IMR-90 (cell line): ENCODE data around the gene MALT1. TPM values are rescaled to one million over a fixed set of nuclear protein-coding genes. Genes with fewer than 3 reads are reported as not detected.

ENCODE experiments used
- ATAC-seq: fragments of 200-7000 bp; cut with Tn5 transposase; 2 replicates; pipeline ENCODE4 v1.9.1; 2020; ENCODE audit warnings: low read depth, mild to moderate bottlenecking, moderate library complexity
- BruUV-seq: library from RNA; stranded (reverse); fragments of 400-500 nt; replicated peaks from 2 replicates; lab custom pipeline; 2021; lab: Mats Ljungman, UMichigan
- CTCF ChIA-PET: fragments of 300-600 bp; formaldehyde crosslinking; extraction: SDS; loops from one replicate; lab custom pipeline; 2021; ENCODE audit warnings: antibody characterized with exemption; lab: Yijun Ruan, JAX
- POLR2A ChIA-PET: fragments of 300-600 bp; sonication (Branson Sonifier 250); formaldehyde crosslinking; loops from one replicate; lab custom pipeline; 2022; ENCODE audit warnings: antibody characterized with exemption; ENCODE audit not compliant: unreplicated experiment; lab: Charles Lee
- DNase-seq: peaks from one replicate; pipeline ENCODE4 v3.0.0; 2013
- H2AFZ ChIP-seq: replicated peaks from 2 replicates; pipeline ENCODE3; 2013; ENCODE audit warnings: low read length, mild to moderate bottlenecking; ENCODE audit not compliant: poor library complexity
- H2AK5ac ChIP-seq: 2 replicates; pipeline ENCODE4 v1.6.1; 2013; ENCODE audit warnings: low read depth, low read length, inconsistent platforms
- H2AK9ac ChIP-seq: replicated peaks from 2 replicates; pipeline ENCODE3; 2013; ENCODE audit warnings: mild to moderate bottlenecking, low read depth, low read length, moderate library complexity; ENCODE audit not compliant: poor library complexity
- H2BK120ac ChIP-seq: 2 replicates; pipeline ENCODE4 v1.6.1; 2013; ENCODE audit warnings: low read depth, low read length, inconsistent platforms
- H2BK15ac ChIP-seq: 3 replicates; pipeline ENCODE4 v1.6.1; 2013; ENCODE audit warnings: low read depth, low read length, inconsistent platforms
- H2BK20ac ChIP-seq: 2 replicates; pipeline ENCODE4 v1.6.1; 2013; ENCODE audit warnings: low read depth, mild to moderate bottlenecking, inconsistent platforms, low read length, moderate library complexity
- H2BK5ac ChIP-seq: 2 replicates; pipeline ENCODE4 v1.6.1; 2013; ENCODE audit warnings: mild to moderate bottlenecking, low read depth, low read length, inconsistent platforms; ENCODE audit not compliant: poor library complexity, severe bottlenecking
- H3K14ac ChIP-seq: replicated peaks from 2 replicates; pipeline ENCODE4 v1.6.1; 2013; ENCODE audit warnings: low read depth, low read length, inconsistent platforms
- H3K18ac ChIP-seq: 2 replicates; pipeline ENCODE4 v1.6.1; 2013; ENCODE audit warnings: low read depth, low read length, control low read depth
- H3K23ac ChIP-seq: 2 replicates; pipeline ENCODE4 v1.6.1; 2013; ENCODE audit warnings: low read depth, low read length, inconsistent platforms
- H3K27ac ChIP-seq: 2 replicates; pipeline ENCODE4 v1.5.1; 2013; ENCODE audit warnings: mild to moderate bottlenecking, control low read depth, low read length; ENCODE audit not compliant: insufficient read depth
- H3K27me3 ChIP-seq: 2 replicates; pipeline ENCODE4 v1.6.1; 2013; ENCODE audit warnings: low read length; ENCODE audit not compliant: control insufficient read depth, insufficient read depth
- H3K36me3 ChIP-seq: 2 replicates; pipeline ENCODE4 v1.6.1; 2013; ENCODE audit warnings: low read length, mixed read lengths; ENCODE audit not compliant: control insufficient read depth, insufficient read depth
- H3K4ac ChIP-seq: 2 replicates; pipeline ENCODE4 v1.6.1; 2013; ENCODE audit warnings: low read depth, low read length, inconsistent platforms
- H3K4me1 ChIP-seq: 2 replicates; pipeline ENCODE4 v1.6.1; 2013; ENCODE audit warnings: low read length, mixed read lengths; ENCODE audit not compliant: control insufficient read depth, insufficient read depth
- H3K4me2 ChIP-seq: 2 replicates; pipeline ENCODE4 v1.6.1; 2013; ENCODE audit warnings: low read depth, mild to moderate bottlenecking, control low read depth, low read length, moderate library complexity
- H3K4me3 ChIP-seq: 2 replicates; pipeline ENCODE4 v1.5.1; 2013; ENCODE audit warnings: low read depth, mild to moderate bottlenecking, control low read depth, low read length, moderate library complexity; ENCODE audit not compliant: insufficient read depth
- H3K56ac ChIP-seq: 2 replicates; pipeline ENCODE4 v1.6.1; 2013; ENCODE audit warnings: low read length, inconsistent platforms; ENCODE audit not compliant: insufficient read depth; ENCODE audit errors: extremely low read depth
- H3K79me1 ChIP-seq, 2 experiments: 2 replicates each; pipeline ENCODE4 v1.6.1; 2013; ENCODE audit warnings: low read length in 2 of 2, inconsistent platforms in 1 of 2, low read depth in 1 of 2
- H3K9ac ChIP-seq: 2 replicates; pipeline ENCODE4 v1.6.1; 2013; ENCODE audit warnings: low read depth, low read length, control low read depth
- H3K9me1 ChIP-seq: 2 replicates; pipeline ENCODE4 v1.6.1; 2013; ENCODE audit warnings: low read length, inconsistent platforms; ENCODE audit not compliant: insufficient read depth
- H3K9me3 ChIP-seq: 2 replicates; pipeline ENCODE4 v1.6.1; 2013; ENCODE audit warnings: low read length; ENCODE audit not compliant: control insufficient read depth, insufficient read depth
- H4K20me1 ChIP-seq: 2 replicates; pipeline ENCODE4 v1.6.1; 2013; ENCODE audit warnings: low read length, inconsistent platforms; ENCODE audit not compliant: insufficient read depth
- H4K5ac ChIP-seq: 2 replicates; pipeline ENCODE4 v1.6.1; 2013; ENCODE audit warnings: mild to moderate bottlenecking, low read depth, low read length, control low read depth
- H4K8ac ChIP-seq, 2 experiments: 2 replicates each; pipeline ENCODE4 v1.6.1; 2013; ENCODE audit warnings: low read depth in 2 of 2, low read length in 2 of 2, control low read depth in 1 of 2, inconsistent platforms in 1 of 2
- H4K91ac ChIP-seq: 2 replicates; pipeline ENCODE4 v1.6.1; 2013; ENCODE audit warnings: low read depth, low read length, inconsistent platforms; ENCODE audit not compliant: insufficient read depth
- CEBPB ChIP-seq: IDR thresholded peaks from 2 replicates; pipeline ENCODE4 v1.6.1; 2012; ENCODE audit warnings: low read depth, low read length, improper control_type of control experiment
- FOS ChIP-seq: fragments of 150-350 bp; IDR thresholded peaks from 2 replicates; pipeline ENCODE4 v1.6.1; 2016; ENCODE audit warnings: low read depth, low read length
- NFE2L2 ChIP-seq: fragments of 150-350 bp; IDR thresholded peaks from 2 replicates; pipeline ENCODE4 v1.6.1; 2016; ENCODE audit warnings: low read depth, mild to moderate bottlenecking, low read length
- RCOR1 ChIP-seq: IDR thresholded peaks from 2 replicates; pipeline ENCODE4 v1.6.1; 2012; ENCODE audit warnings: mild to moderate bottlenecking, low read length, improper control_type of control experiment; ENCODE audit not compliant: insufficient replicate concordance
- RFX5 ChIP-seq: IDR thresholded peaks from 2 replicates; pipeline ENCODE4 v1.8.0; 2012; ENCODE audit warnings: low read depth, mild to moderate bottlenecking, low read length, moderate library complexity
- SMC3 ChIP-seq: fragments of 150-350 bp; IDR thresholded peaks from 2 replicates; pipeline ENCODE4 v1.6.1; 2016; ENCODE audit warnings: low read depth, mild to moderate bottlenecking, antibody characterized with exemption, low read length, moderate library complexity
- WGBS, 2 experiments: methylation state at CpG; one replicate each; pipeline versions ENCODE4 v1.1.5 to v1.1.7; 2013; ENCODE audit warnings: missing lambda C conversion rate in 2 of 2; ENCODE audit not compliant: insufficient read length in 1 of 2; ENCODE audit errors: extremely low coverage in 2 of 2; 5-methylcytosine and 5-hydroxymethylcytosine counted together
- dilution Hi-C: fragments of 300-500 bp; cut with HindIII; formaldehyde crosslinking; loops from one replicate; pipeline ENCODE4 v1.14.3; 2018; ENCODE audit warnings: low sequenced_read_pairs; ENCODE audit not compliant: unreplicated experiment
- in situ Hi-C: fragments of 300-500 bp; cut with MboI; formaldehyde crosslinking; loops from 3 replicates; pipeline ENCODE4 v1.14.3; 2019; ENCODE audit warnings: low sequenced_read_pairs, inconsistent platforms, mixed read lengths
- intact Hi-C: fragments of 100-400 bp; cut with micrococcal nuclease; formaldehyde crosslinking; loops from 2 replicates; pipeline ENCODE4 v1.10.0; 2022
- polyA plus RNA-seq, 3 experiments: library from polyadenylated mRNA; depleted of rRNA; stranded (reverse); fragments of >200 nt; gene quantifications; 2 replicates each; pipeline ENCODE4 v1.2.3, GENCODE V29; 2012; ENCODE audit warnings: low replicate concordance in 1 of 3
- total RNA-seq: library from RNA; depleted of rRNA; stranded (reverse); fragments of >200 nt; gene quantifications from 2 replicates; pipeline ENCODE4 v1.2.3, GENCODE V29; 2012
- TF ChIP-seq, protein P1 (sequence below): fragments of 150-350 bp; IDR thresholded peaks from 2 replicates; pipeline ENCODE4 v1.6.1; 2017; ENCODE audit warnings: mild to moderate bottlenecking, antibody characterized with exemption, low read length, low read depth
- TF ChIP-seq, protein P2 (sequence below): fragments of 150-350 bp; IDR thresholded peaks from 2 replicates; pipeline ENCODE4 v1.6.1; 2016; ENCODE audit warnings: low read depth, mild to moderate bottlenecking, low read length, moderate library complexity, borderline replicate concordance
- TF ChIP-seq, protein P3 (sequence below): conservative IDR thresholded peaks from 2 replicates; pipeline ENCODE4 v1.5.1; 2012; ENCODE audit warnings: mild to moderate bottlenecking, low read depth, low read length, improper control_type of control experiment

The MALT1 gene
- total and polyA plus RNA-seq, 2 of the 4 experiments (the other 2 are of a cell fraction), result 8.3 to 25.3 TPM

DNA sequence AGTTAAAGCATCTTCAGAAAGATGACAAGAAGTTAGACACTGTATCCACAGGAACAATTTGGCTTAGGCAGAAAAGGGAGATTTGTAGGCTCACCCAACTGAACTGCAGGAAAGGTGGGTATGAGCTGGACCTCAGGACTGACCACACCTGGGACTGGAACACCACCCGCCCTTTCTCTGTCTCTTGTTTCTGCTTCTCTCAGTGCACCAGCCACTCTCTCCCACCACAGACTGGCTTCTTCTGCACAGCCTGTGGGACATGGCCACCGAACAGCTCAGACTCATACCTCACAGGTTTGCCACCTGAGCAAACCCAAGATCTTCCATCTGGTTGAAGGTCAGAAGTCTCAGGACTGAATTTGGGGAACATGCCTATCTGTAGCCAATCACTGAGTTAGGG lies 14.2 kb upstream of the MALT1 start:
- in situ Hi-C loops, result no loop called here
- H3K27me3 ChIP-seq, result no peaks in the 10 kb centered on the region

More for the DNA sequence above, 14.2 kb upstream of the MALT1 start:
- Histone ChIP-seq H2BK15ac (no peak overlapping the region), H3K4me3 (no peak overlapping the region), H2AK9ac (no peak overlapping the region), H3K36me3 (no peaks in the 10 kb centered on the region), H2BK20ac (no peak overlapping the region), H4K5ac (no peak overlapping the region), H3K9me1 (peaks cover 5% of the 10 kb centered on the region), H4K20me1 (no peaks in the 10 kb centered on the region), H3K4me1 (no peaks in the 10 kb centered on the region), H3K79me1 (no peaks in the 10 kb centered on the region), H3K14ac (no peak overlapping the region), H2BK5ac (no peak overlapping the region), H3K9ac (no peak overlapping the region), H2AFZ (peak overlapping the region; percentile 23), H2BK120ac (no peak overlapping the region), H3K23ac (no peak overlapping the region), H3K4ac (no peak overlapping the region; the same call in 1 of the 2 replicates), H3K27ac (no peak overlapping the region), H4K91ac (no peak overlapping the region), H2AK5ac (no peak overlapping the region), H3K4me2 (no peak overlapping the region), H3K9me3 (peaks cover 2% of the 10 kb centered on the region; the same call in 1 of the 2 replicates), H4K8ac (no peak overlapping the region), H3K18ac (no peak overlapping the region), H3K56ac (0 out of 2 replicates have a peak overlapping the region, but pooled peaks have one; percentile 1)
- TF ChIP-seq CEBPB (no peak), NFE2L2 (no peak), FOS (no peak), RCOR1 (no peak), SMC3 (no peak), RFX5 (no peak)
- TF ChIP-seq, protein P1, sequence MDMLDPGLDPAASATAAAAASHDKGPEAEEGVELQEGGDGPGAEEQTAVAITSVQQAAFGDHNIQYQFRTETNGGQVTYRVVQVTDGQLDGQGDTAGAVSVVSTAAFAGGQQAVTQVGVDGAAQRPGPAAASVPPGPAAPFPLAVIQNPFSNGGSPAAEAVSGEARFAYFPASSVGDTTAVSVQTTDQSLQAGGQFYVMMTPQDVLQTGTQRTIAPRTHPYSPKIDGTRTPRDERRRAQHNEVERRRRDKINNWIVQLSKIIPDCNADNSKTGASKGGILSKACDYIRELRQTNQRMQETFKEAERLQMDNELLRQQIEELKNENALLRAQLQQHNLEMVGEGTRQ, result no peak
- TF ChIP-seq, protein P2, sequence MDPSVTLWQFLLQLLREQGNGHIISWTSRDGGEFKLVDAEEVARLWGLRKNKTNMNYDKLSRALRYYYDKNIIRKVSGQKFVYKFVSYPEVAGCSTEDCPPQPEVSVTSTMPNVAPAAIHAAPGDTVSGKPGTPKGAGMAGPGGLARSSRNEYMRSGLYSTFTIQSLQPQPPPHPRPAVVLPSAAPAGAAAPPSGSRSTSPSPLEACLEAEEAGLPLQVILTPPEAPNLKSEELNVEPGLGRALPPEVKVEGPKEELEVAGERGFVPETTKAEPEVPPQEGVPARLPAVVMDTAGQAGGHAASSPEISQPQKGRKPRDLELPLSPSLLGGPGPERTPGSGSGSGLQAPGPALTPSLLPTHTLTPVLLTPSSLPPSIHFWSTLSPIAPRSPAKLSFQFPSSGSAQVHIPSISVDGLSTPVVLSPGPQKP, result no peak
- TF ChIP-seq, protein P3, sequence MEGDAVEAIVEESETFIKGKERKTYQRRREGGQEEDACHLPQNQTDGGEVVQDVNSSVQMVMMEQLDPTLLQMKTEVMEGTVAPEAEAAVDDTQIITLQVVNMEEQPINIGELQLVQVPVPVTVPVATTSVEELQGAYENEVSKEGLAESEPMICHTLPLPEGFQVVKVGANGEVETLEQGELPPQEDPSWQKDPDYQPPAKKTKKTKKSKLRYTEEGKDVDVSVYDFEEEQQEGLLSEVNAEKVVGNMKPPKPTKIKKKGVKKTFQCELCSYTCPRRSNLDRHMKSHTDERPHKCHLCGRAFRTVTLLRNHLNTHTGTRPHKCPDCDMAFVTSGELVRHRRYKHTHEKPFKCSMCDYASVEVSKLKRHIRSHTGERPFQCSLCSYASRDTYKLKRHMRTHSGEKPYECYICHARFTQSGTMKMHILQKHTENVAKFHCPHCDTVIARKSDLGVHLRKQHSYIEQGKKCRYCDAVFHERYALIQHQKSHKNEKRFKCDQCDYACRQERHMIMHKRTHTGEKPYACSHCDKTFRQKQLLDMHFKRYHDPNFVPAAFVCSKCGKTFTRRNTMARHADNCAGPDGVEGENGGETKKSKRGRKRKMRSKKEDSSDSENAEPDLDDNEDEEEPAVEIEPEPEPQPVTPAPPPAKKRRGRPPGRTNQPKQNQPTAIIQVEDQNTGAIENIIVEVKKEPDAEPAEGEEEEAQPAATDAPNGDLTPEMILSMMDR, result no peak
- no TSS peak for BruUV-seq
- intact Hi-C loops (no loop called here), dilution Hi-C loops (no loop called here)
- CTCF ChIA-PET, result no interaction called here
- WGBS, 2 experiments, result 100% methylated on average over 1 of the region's 2 CpGs; no CpG with 5 or more reads in 1 of the 2 experiments
- ATAC-seq (no peak), DNase-seq (no peak)
- POLR2A ChIA-PET, result no interaction called here
